Smooth muscle cell (in vitro differentiated cells): ENCODE results near the gene AIF1L. TPM values are rescaled to one million over a fixed set of nuclear protein-coding genes. Genes with fewer than 3 reads are reported as not detected.

Source experiments
- DNase-seq: peaks from one replicate; lab custom pipeline; 2025; ENCODE audit not compliant: unreplicated experiment; lab: John Stamatoyannopoulos, UW
- H2AFZ ChIP-seq: fragments of 200-600 bp; sonication (generic); 2 replicates; pipeline ENCODE4 v1.6.0; 2016; ENCODE audit warnings: antibody characterized with exemption, low read depth, mild to moderate bottlenecking
- H3F3A ChIP-seq: fragments of 200-600 bp; sonication (generic); 2 replicates; pipeline ENCODE4 v1.6.0; 2017; ENCODE audit warnings: antibody characterized with exemption, low read depth
- H3K27ac ChIP-seq: fragments of 200-600 bp; sonication (generic); 2 replicates; pipeline ENCODE4 v1.5.1; 2016; ENCODE audit warnings: low read depth, mild to moderate bottlenecking
- H3K27me3 ChIP-seq: fragments of 200-600 bp; sonication (generic); 2 replicates; pipeline ENCODE4 v1.6.1; 2016; ENCODE audit warnings: low read depth, mild to moderate bottlenecking
- H3K36me3 ChIP-seq: fragments of 200-600 bp; sonication (generic); 2 replicates; pipeline ENCODE4 v1.5.1; 2016; ENCODE audit warnings: low read depth
- H3K4me1 ChIP-seq: fragments of 200-600 bp; sonication (generic); 2 replicates; pipeline ENCODE4 v1.5.1; 2016; ENCODE audit warnings: low read depth
- H3K4me2 ChIP-seq: fragments of 200-600 bp; sonication (generic); 2 replicates; pipeline ENCODE4 v1.6.0; 2016; ENCODE audit warnings: mild to moderate bottlenecking
- H3K4me3 ChIP-seq: fragments of 200-600 bp; sonication (generic); 2 replicates; pipeline ENCODE4 v1.5.1; 2016; ENCODE audit warnings: mild to moderate bottlenecking
- H3K79me2 ChIP-seq: fragments of 200-600 bp; sonication (generic); 2 replicates; pipeline ENCODE4 v1.6.0; 2016; ENCODE audit warnings: low read depth, mild to moderate bottlenecking
- H3K9ac ChIP-seq: fragments of 200-600 bp; sonication (generic); 2 replicates; pipeline ENCODE4 v1.6.0; 2016; ENCODE audit warnings: low read depth
- H3K9me3 ChIP-seq: fragments of 200-600 bp; sonication (generic); replicated peaks from 2 replicates; pipeline ENCODE4 v1.5.1; 2016; ENCODE audit warnings: low read depth
- H4K20me1 ChIP-seq: fragments of 200-600 bp; sonication (generic); 2 replicates; pipeline ENCODE4 v1.6.0; 2016; ENCODE audit warnings: low read depth
- CTCF ChIP-seq: fragments of 200-600 bp; sonication (generic); IDR thresholded peaks from 2 replicates; pipeline ENCODE4 v1.5.1; 2017; ENCODE audit warnings: borderline replicate concordance, mild to moderate bottlenecking, antibody characterized with exemption; ENCODE audit not compliant: insufficient read depth, poor library complexity, severe bottlenecking
- WGBS: methylation state at CpG from one replicate; pipeline ENCODE4 v1.1.7; 2016; ENCODE audit warnings: low lambda C conversion rate; 5-methylcytosine and 5-hydroxymethylcytosine counted together
- polyA plus RNA-seq: library from polyadenylated mRNA; unstranded; fragments of >200 nt; fragmentation: Nextera tagmentation; extraction: Ambion mirVana; gene quantifications from 2 replicates; pipeline ENCODE4 v1.2.1, GENCODE V29; 2016
- total RNA-seq: library from RNA; depleted of rRNA; stranded (reverse); fragments of >200 nt; gene quantifications from 2 replicates; pipeline ENCODE4 v1.2.3, GENCODE V29; 2014

AIF1L gene
- total and polyA plus RNA-seq, 2 experiments from 2014 or later, result 1.6 to 3.1 TPM

- no peak overlapping the region for H3K4me3 ChIP-seq
- no peaks in the 10 kb centered on the region for H3F3A ChIP-seq
- no peaks in the 10 kb centered on the region for H4K20me1 ChIP-seq
- no peak overlapping the region for H3K27ac ChIP-seq
- H3K4me1 ChIP-seq, result no peaks in the 10 kb centered on the region
- no peak overlapping the region for H3K4me2 ChIP-seq
- no peak for TF ChIP-seq CTCF
- no peaks in the 10 kb centered on the region for H3K9me3 ChIP-seq
- no peak overlapping the region for H3K9ac ChIP-seq
- WGBS, result 93% methylated on average over 13 of the region's 13 CpGs
- H3K27me3 ChIP-seq, result no peaks in the 10 kb centered on the region
- no peak overlapping the region for H2AFZ ChIP-seq
- H3K36me3 ChIP-seq, result no peaks in the 10 kb centered on the region
- no peak for DNase-seq
- no peaks in the 10 kb centered on the region for H3K79me2 ChIP-seq
Measured at GRCh38 chr9:131117121-131117761, 20.9 kb downstream of the AIF1L start.

- Histone ChIP-seq H3K9ac (no peak overlapping the region), H3K79me2 (no peaks in the 10 kb centered on the region), H3K4me3 (no peak overlapping the region), H2AFZ (no peak overlapping the region), H3K4me2 (no peak overlapping the region), H3F3A (no peaks in the 10 kb centered on the region), H3K27ac (no peak overlapping the region), H3K4me1 (no peaks in the 10 kb centered on the region), H3K9me3 (no peaks in the 10 kb centered on the region), H3K27me3 (no peaks in the 10 kb centered on the region), H4K20me1 (no peaks in the 10 kb centered on the region), H3K36me3 (no peaks in the 10 kb centered on the region)
- TF ChIP-seq CTCF, result no peak
- DNase-seq, result no peak
- 97% methylated on average over 4 of the region's 4 CpGs for WGBS
Measured at GRCh38 chr9:131117762-131118145, 21.4 kb downstream of the AIF1L start.

GRCh38 chr9:131119600-131119999 is 23.3 kb downstream of the AIF1L start:
- Histone ChIP-seq H3K9me3 (no peaks in the 10 kb centered on the region), H3K4me3 (no peak overlapping the region), H4K20me1 (no peaks in the 10 kb centered on the region), H3K9ac (no peak overlapping the region), H3K4me2 (no peak overlapping the region), H3F3A (no peaks in the 10 kb centered on the region), H2AFZ (no peak overlapping the region), H3K27ac (no peak overlapping the region), H3K4me1 (no peaks in the 10 kb centered on the region), H3K36me3 (no peaks in the 10 kb centered on the region), H3K79me2 (no peaks in the 10 kb centered on the region), H3K27me3 (no peaks in the 10 kb centered on the region)
- WGBS, result 95% methylated on average over 8 of the region's 8 CpGs
- no peak for DNase-seq
- TF ChIP-seq CTCF, result no peak

GRCh38 chr9:131120620-131121228 is 24.4 kb downstream of the AIF1L start:
- Histone ChIP-seq H3K79me2 (peaks cover 2% of the 10 kb centered on the region), H3K9ac (no peak overlapping the region), H3K36me3 (no peaks in the 10 kb centered on the region), H3K4me1 (no peaks in the 10 kb centered on the region), H3K4me3 (no peak overlapping the region), H3K27me3 (no peaks in the 10 kb centered on the region), H3K4me2 (no peak overlapping the region), H3F3A (no peaks in the 10 kb centered on the region), H3K27ac (no peak overlapping the region), H4K20me1 (no peaks in the 10 kb centered on the region), H3K9me3 (no peaks in the 10 kb centered on the region), H2AFZ (no peak overlapping the region)
- 94% methylated on average over 7 of the region's 7 CpGs for whole genome bisulfite sequencing
- DNase-seq, result no peak
- TF ChIP-seq CTCF, result no peak
